HG03342 (cell line): ENCODE results near the gene BEND7.

ENCODE experiments used
- ATAC-seq: cut with Tn5 transposase; IDR thresholded peaks from one replicate; pipeline ENCODE4 v1.9.1; 2021; ENCODE audit warnings: mild to moderate bottlenecking, moderate library complexity; ENCODE audit not compliant: unreplicated experiment

Gene BEND7

GRCh38 chr10:13485623-13486022, 43.2 kb downstream of the BEND7 start:
- no peak for ATAC-seq

- ATAC-seq = no peak
Measured at GRCh38 chr10:13483951-13484350, 44.9 kb downstream of the BEND7 start.

- ATAC-seq = no peak
Measured at GRCh38 chr10:13483073-13483472, 45.7 kb downstream of the BEND7 start.

GRCh38 chr10:13481690-13482089, 47.1 kb downstream of the BEND7 start:
- no peak for ATAC-seq

GRCh38 chr10:13475124-13475523, 53.7 kb downstream of the BEND7 start:
- no peak for ATAC-seq

- ATAC-seq = no peak
Measured at GRCh38 chr10:13473986-13474385, 54.8 kb downstream of the BEND7 start.

- ATAC-seq = no peak
Measured at GRCh38 chr10:13472359-13472758, 56.5 kb downstream of the BEND7 start.

GRCh38 chr10:13470270-13470669, 58.5 kb downstream of the BEND7 start:
- ATAC-seq = no peak

- no peak for ATAC-seq
Measured at GRCh38 chr10:13462551-13462950, 66.3 kb downstream of the BEND7 start.

GRCh38 chr10:13458687-13459012, 70.2 kb downstream of the BEND7 start:
- ATAC-seq = no peak

- ATAC-seq = no peak
Measured at GRCh38 chr10:13457958-13458686, 70.7 kb downstream of the BEND7 start.

- ATAC-seq = no peak
Measured at GRCh38 chr10:13453896-13454295, 74.9 kb downstream of the BEND7 start.

GRCh38 chr10:13450069-13450468, 78.7 kb downstream of the BEND7 start:
- no peak for ATAC-seq

GRCh38 chr10:13449296-13449695, 79.5 kb downstream of the BEND7 start:
- ATAC-seq = no peak

- ATAC-seq = no peak
Measured at GRCh38 chr10:13448216-13448615, 80.6 kb downstream of the BEND7 start.

GRCh38 chr10:13445656-13446400, 83.0 kb downstream of the BEND7 start:
- no peak for ATAC-seq

- no peak for ATAC-seq
Measured at GRCh38 chr10:13441476-13441875, 87.3 kb downstream of the BEND7 start.

GRCh38 chr10:13440185-13441061, 88.4 kb downstream of the BEND7 start:
- peak; percentile 68 for ATAC-seq

GRCh38 chr10:13439313-13440184, 89.3 kb downstream of the BEND7 start:
- ATAC-seq = no peak

- no peak for ATAC-seq
Measured at GRCh38 chr10:13437026-13437555, 91.7 kb downstream of the BEND7 start.
